H1 (cell line): Measurements from ENCODE around the gene ADGRG7. TPM values are rescaled to one million over a fixed set of nuclear protein-coding genes. Genes with fewer than 3 reads are reported as not detected.

Experiments
- CTCF ChIA-PET: fragments of 300-600 bp; sonication (Branson Sonifier 250); formaldehyde crosslinking; loops from one replicate; lab custom pipeline; 2021; ENCODE audit not compliant: partially characterized antibody; lab: Charles Lee
- POLR2A ChIA-PET: fragments of 300-600 bp; sonication (Branson Sonifier 250); formaldehyde crosslinking; loops from one replicate; lab custom pipeline; 2021; ENCODE audit warnings: inconsistent platforms; ENCODE audit not compliant: partially characterized antibody; lab: Charles Lee
- DNase-seq, 2 experiments: peaks; one replicate each; pipeline versions ENCODE4 v3.0.0 to v3.0.0-alpha.2; 2010 to 2022; ENCODE audit warnings: low spot score in 2 of 2, low read depth in 1 of 2, mixed read lengths in 1 of 2
- FAIRE-seq: peaks from 2 replicates; lab custom pipeline; 2011; peaks lifted over from hg19 to GRCh38; lab: Jason Lieb, UNC
- H2AFZ ChIP-seq: 2 replicates; pipeline ENCODE4 v1.8.1; 2012; ENCODE audit warnings: low read length, inconsistent platforms
- H2AK5ac ChIP-seq: 2 replicates; pipeline ENCODE4 v1.6.1; 2013; ENCODE audit warnings: low read depth, low read length
- H2BK120ac ChIP-seq: replicated peaks from 2 replicates; pipeline ENCODE3; 2013; ENCODE audit warnings: low read depth, low read length, inconsistent platforms
- H2BK12ac ChIP-seq: 2 replicates; pipeline ENCODE4 v1.6.1; 2013; ENCODE audit warnings: low read depth, low read length
- H2BK15ac ChIP-seq: 2 replicates; pipeline ENCODE4 v1.6.1; 2013; ENCODE audit warnings: low read length
- H2BK20ac ChIP-seq: 2 replicates; pipeline ENCODE4 v1.6.1; 2013; ENCODE audit warnings: low read length
- H2BK5ac ChIP-seq: 2 replicates; pipeline ENCODE4 v1.6.1; 2013; ENCODE audit warnings: low read depth, low read length
- H3K14ac ChIP-seq: 2 replicates; pipeline ENCODE4 v1.6.1; 2013; ENCODE audit warnings: inconsistent platforms; ENCODE audit not compliant: insufficient read length
- H3K18ac ChIP-seq: 2 replicates; pipeline ENCODE4 v1.6.1; 2013; ENCODE audit warnings: low read length; ENCODE audit errors: extremely low read depth
- H3K23ac ChIP-seq: 2 replicates; pipeline ENCODE4 v1.6.1; 2013; ENCODE audit warnings: inconsistent platforms; ENCODE audit not compliant: insufficient read length
- H3K23me2 ChIP-seq: 2 replicates; pipeline ENCODE4 v1.6.1; 2013; ENCODE audit warnings: low read depth, low read length
- H3K27ac ChIP-seq: 2 replicates; pipeline ENCODE4 v1.6.1; 2011; ENCODE audit warnings: low read depth, low read length, inconsistent platforms
- H3K27me3 ChIP-seq, 4 experiments: replicated peaks in 1 of 4; 1 replicate in 1 of 4; 2 replicates in 3 of 4; pipeline versions ENCODE4 v1.6.1 to v1.8.1; 2011 to 2013; ENCODE audit warnings: low read length in 3 of 4, mild to moderate bottlenecking in 3 of 4, inconsistent platforms in 2 of 4, mixed read lengths in 2 of 4, moderate library complexity in 1 of 4; ENCODE audit not compliant: control insufficient read depth in 3 of 4, insufficient read depth in 3 of 4; ENCODE audit errors: extremely low read depth in 1 of 4
- H3K36me3 ChIP-seq, 4 experiments: 2 replicates each; pipeline versions ENCODE4 v1.6.1 to v1.8.1; 2011 to 2013; ENCODE audit warnings: mild to moderate bottlenecking in 4 of 4, low read length in 3 of 4, moderate library complexity in 2 of 4, control low read depth in 1 of 4, inconsistent platforms in 1 of 4; ENCODE audit not compliant: insufficient read depth in 4 of 4, control insufficient read depth in 2 of 4
- H3K4ac ChIP-seq: replicated peaks from 2 replicates; pipeline ENCODE3; 2013; ENCODE audit warnings: low read length, low read depth, mixed read lengths, inconsistent platforms; ENCODE audit not compliant: insufficient read length
- H3K4me1 ChIP-seq, 4 experiments: replicated peaks in 1 of 4; 1 replicate in 1 of 4; 2 replicates in 3 of 4; pipeline versions ENCODE4 v1.6.1 to v1.8.1; 2011 to 2013; ENCODE audit warnings: low read length in 3 of 4, inconsistent platforms in 2 of 4, mixed read lengths in 1 of 4; ENCODE audit not compliant: insufficient read depth in 4 of 4, control insufficient read depth in 3 of 4
- H3K4me2 ChIP-seq, 2 experiments: 2 replicates each; pipeline versions ENCODE4 v1.6.1 to v1.8.1; 2011 to 2013; ENCODE audit warnings: low read depth in 2 of 2, low read length in 2 of 2, control low read depth in 1 of 2, inconsistent platforms in 1 of 2, mild to moderate bottlenecking in 1 of 2; ENCODE audit not compliant: insufficient read depth in 1 of 2
- H3K4me3 ChIP-seq, 4 experiments: fragments of 200-600, 300-600 bp in 1 of 4; sonication (generic), shearing (Covaris generic), sonication (Bioruptor Twin) in 1 of 4; 2 replicates each; pipeline versions ENCODE4 v1.5.1 to v1.8.1; 2011 to 2016; ENCODE audit warnings: low read length in 4 of 4, low read depth in 3 of 4, control low read depth in 2 of 4, inconsistent platforms in 2 of 4, mild to moderate bottlenecking in 2 of 4, mixed read lengths in 1 of 4, moderate library complexity in 1 of 4; ENCODE audit not compliant: insufficient read depth in 2 of 4; ENCODE audit errors: extremely low read depth in 1 of 4
- H3K56ac ChIP-seq: replicated peaks from 2 replicates; pipeline ENCODE3; 2013; ENCODE audit warnings: low read depth, mild to moderate bottlenecking, mixed read lengths, low read length, inconsistent platforms; ENCODE audit not compliant: insufficient read length
- H3K79me1 ChIP-seq: 2 replicates; pipeline ENCODE4 v1.6.1; 2013; ENCODE audit warnings: low read depth, low read length, control low read depth
- H3K79me2 ChIP-seq, 2 experiments: 2 replicates each; pipeline versions ENCODE4 v1.6.1 to v1.8.1; 2012 to 2013; ENCODE audit warnings: low read length in 2 of 2, mild to moderate bottlenecking in 2 of 2, inconsistent platforms in 1 of 2; ENCODE audit not compliant: insufficient read depth in 2 of 2, control insufficient read depth in 1 of 2
- H3K9ac ChIP-seq, 4 experiments: replicated peaks in 1 of 4; 1 replicate in 1 of 4; 2 replicates in 3 of 4; pipeline versions ENCODE4 v1.6.1 to v1.8.1; 2011 to 2013; ENCODE audit warnings: low read depth in 3 of 4, low read length in 3 of 4, control low read depth in 2 of 4, mild to moderate bottlenecking in 2 of 4, moderate library complexity in 2 of 4, inconsistent platforms in 1 of 4; ENCODE audit errors: extremely low read depth in 1 of 4
- H3K9me3 ChIP-seq, 2 experiments: 2 replicates each; pipeline versions ENCODE4 v1.6.1 to v1.8.1; 2012 to 2013; ENCODE audit warnings: mild to moderate bottlenecking in 2 of 2, moderate library complexity in 2 of 2, control low read depth in 1 of 2, inconsistent platforms in 1 of 2, low read depth in 1 of 2, low read length in 1 of 2, mixed read lengths in 1 of 2; ENCODE audit not compliant: insufficient read depth in 2 of 2
- H4K20me1 ChIP-seq, 2 experiments: replicated peaks in 1 of 2; 2 replicates each; pipeline versions ENCODE3 to v1.8.1; 2011 to 2013; ENCODE audit warnings: inconsistent platforms in 2 of 2, low read length in 2 of 2, mild to moderate bottlenecking in 1 of 2; ENCODE audit not compliant: insufficient read depth in 2 of 2, control insufficient read depth in 1 of 2
- H4K5ac ChIP-seq: 2 replicates; pipeline ENCODE4 v1.6.1; 2013; ENCODE audit warnings: low read length, low read depth, mixed read lengths, inconsistent platforms; ENCODE audit not compliant: insufficient read length
- H4K8ac ChIP-seq: 2 replicates; pipeline ENCODE4 v1.8.0; 2013; ENCODE audit warnings: mild to moderate bottlenecking, moderate library complexity, low read length, inconsistent platforms; ENCODE audit not compliant: insufficient read depth; ENCODE audit errors: extremely low read depth
- H4K91ac ChIP-seq: replicated peaks from 2 replicates; pipeline ENCODE3; 2013; ENCODE audit warnings: low read length, mixed read lengths, inconsistent platforms; ENCODE audit not compliant: insufficient read length
- BRCA1 ChIP-seq: IDR thresholded peaks from 2 replicates; pipeline ENCODE4 v1.6.1; 2012; ENCODE audit warnings: low read depth, low read length, improper control_type of control experiment
- CEBPB ChIP-seq: IDR thresholded peaks from 2 replicates; pipeline ENCODE4 v1.6.1; 2012; ENCODE audit warnings: low read depth, low read length
- CHD1 ChIP-seq: IDR thresholded peaks from 2 replicates; pipeline ENCODE4 v1.6.1; 2012; ENCODE audit warnings: low read depth, low read length, improper control_type of control experiment
- CTBP2 ChIP-seq: IDR thresholded peaks from 2 replicates; pipeline ENCODE4 v1.7.0; 2011; ENCODE audit warnings: borderline replicate concordance, mild to moderate bottlenecking, moderate library complexity, mixed read lengths, low read length; ENCODE audit not compliant: insufficient read depth, insufficient read length
- HDAC2 ChIP-seq, 2 experiments: fragments of 300-600 bp in 1 of 2; sonication (generic) in 1 of 2; IDR thresholded peaks; 2 replicates each; pipeline ENCODE4 v1.6.1; 2011 to 2012; ENCODE audit warnings: low read depth in 2 of 2, low read length in 2 of 2, mild to moderate bottlenecking in 2 of 2, moderate library complexity in 2 of 2, borderline replicate concordance in 1 of 2, inconsistent platforms in 1 of 2
- KDM1A ChIP-seq: fragments of 200-600, 300-600 bp; sonication (generic); IDR thresholded peaks from 2 replicates; pipeline ENCODE4 v1.7.1; 2016; ENCODE audit warnings: mild to moderate bottlenecking, low read length, borderline replicate concordance
- RXRA ChIP-seq: IDR thresholded peaks from 2 replicates; pipeline ENCODE4 v1.6.1; 2011; ENCODE audit warnings: low read depth, mild to moderate bottlenecking, low read length, moderate library complexity; ENCODE audit not compliant: insufficient read depth
- SP1 ChIP-seq: IDR thresholded peaks from 2 replicates; pipeline ENCODE4 v1.6.1; 2011; ENCODE audit warnings: low read depth, low read length
- WGBS, 2 experiments: shearing (Covaris generic) in 1 of 2; methylation state at CpG; one replicate each; pipeline versions ENCODE4 v1.1.6 to v1.1.7; 2013 to 2015; ENCODE audit warnings: low lambda C conversion rate in 2 of 2, mixed read lengths in 2 of 2, inconsistent platforms in 1 of 2, low coverage in 1 of 2, missing lambda C conversion rate in 1 of 2; ENCODE audit not compliant: insufficient replicate concordance in 2 of 2, insufficient coverage in 1 of 2, insufficient read length in 1 of 2; ENCODE audit errors: extremely low coverage in 1 of 2, missing lambda C conversion rate in 1 of 2; 5-methylcytosine and 5-hydroxymethylcytosine counted together
- polyA plus RNA-seq, 7 experiments: library from polyadenylated mRNA; depleted of rRNA in 3 of 7; stranded (reverse) in 5 of 7; unstranded in 2 of 7; fragments of >200 nt in 5 of 7; fragments of 200-250 nt in 2 of 7; gene quantifications; 1 replicate in 5 of 7; 2 replicates in 1 of 7; 4 replicates in 1 of 7; pipeline versions ENCODE4 v1.2.1 to v1.2.3, GENCODE V29; 2011 to 2013; ENCODE audit warnings: missing spikeins in 2 of 7, mixed read lengths in 2 of 7
- total RNA-seq: library from RNA; stranded (reverse); fragmentation: NEBNext Ultra II Directional; extraction: Animal tissue kit (Norgen Biotek cat#: 25700); gene quantifications from 2 replicates; pipeline ENCODE4 v1.2.1, GENCODE V29; 2021
- TF ChIP-seq, protein P1 (sequence below): IDR thresholded peaks from 2 replicates; pipeline ENCODE4 v1.6.1; 2012; ENCODE audit warnings: inconsistent platforms

ADGRG7 gene
- total and polyA plus RNA-seq, 2 of the 8 experiments (the other 6 are each of a cell fraction or from before 2014, with no cell fraction given), result not detected

DNA sequence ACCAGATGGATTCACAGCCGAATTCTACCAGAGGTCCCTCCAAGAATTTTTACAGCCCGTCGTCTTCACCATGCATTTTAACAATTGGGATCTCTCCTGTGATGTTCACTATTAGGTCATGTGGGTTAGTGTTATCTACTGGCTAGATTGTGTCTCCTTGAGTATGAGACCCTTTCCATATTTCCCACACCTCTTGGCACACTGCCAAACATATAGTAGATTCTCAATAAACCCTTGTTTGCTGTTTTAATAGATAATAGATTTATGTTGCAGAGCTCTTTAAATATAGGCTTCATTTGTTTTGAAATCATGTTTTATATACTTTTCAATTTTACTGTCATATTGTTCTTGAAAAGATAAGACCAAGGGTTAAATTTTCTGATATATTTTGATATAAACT is 34.9 kb upstream of the ADGRG7 start:
- no peak for DNase-seq
- whole genome bisulfite sequencing, 2 experiments, result 88% methylated on average over 3 of the region's 3 CpGs; no CpG with 5 or more reads in 1 of the 2 experiments
- H4K20me1 ChIP-seq, result no peaks in the 10 kb centered on the region
- H3K4ac ChIP-seq, result no peak overlapping the region
- ChIA-PET CTCF (interaction anchor here (0.6 to 4.7 kb wide), 6 partner anchors 16 to 141 kb away, joined by 3 to 22 read pairs (median 4); no protein-coding TSS in a partner anchor), POLR2A (no interaction called here)
- no peaks in the 10 kb centered on the region for H3K23me2 ChIP-seq
- H3K56ac ChIP-seq, result no peak overlapping the region
- no peaks in the 10 kb centered on the region for H3K36me3 ChIP-seq
- H4K8ac ChIP-seq, result no peak overlapping the region
- H2BK12ac ChIP-seq, result no peak overlapping the region
- no peaks in the 10 kb centered on the region for H3K79me1 ChIP-seq
- no peak overlapping the region for H2AK5ac ChIP-seq
- no peak overlapping the region for H3K14ac ChIP-seq
- H3K4me2 ChIP-seq, result no peak overlapping the region
- no peak overlapping the region for H3K27ac ChIP-seq
- H4K5ac ChIP-seq, result no peak overlapping the region
- no peak overlapping the region for H3K4me3 ChIP-seq
- no peak overlapping the region for H2BK15ac ChIP-seq
- no peaks in the 10 kb centered on the region for H3K79me2 ChIP-seq
- H2AFZ ChIP-seq, result no peak overlapping the region
- H3K9me3 ChIP-seq, result no peaks in the 10 kb centered on the region
- no peak overlapping the region for H2BK5ac ChIP-seq
- no peak for FAIRE-seq
- no peak overlapping the region for H2BK20ac ChIP-seq
- no peak overlapping the region for H3K18ac ChIP-seq
- no peak overlapping the region for H4K91ac ChIP-seq
- H3K23ac ChIP-seq, result no peak overlapping the region
- H3K4me1 ChIP-seq, result peaks cover 0 to 8% (median 1%) of the 10 kb centered on the region in 4 experiments; a peak in 2 of 7 replicates
- no peaks in the 10 kb centered on the region for H3K27me3 ChIP-seq
- H2BK120ac ChIP-seq, result no peak overlapping the region
- no peak overlapping the region for H3K9ac ChIP-seq
- TF ChIP-seq CTBP2, result no peak
- TF ChIP-seq KDM1A, result no peak
- no peak for TF ChIP-seq CHD1
- TF ChIP-seq BRCA1, result no peak
- TF ChIP-seq SP1, result no peak
- TF ChIP-seq, protein P1, sequence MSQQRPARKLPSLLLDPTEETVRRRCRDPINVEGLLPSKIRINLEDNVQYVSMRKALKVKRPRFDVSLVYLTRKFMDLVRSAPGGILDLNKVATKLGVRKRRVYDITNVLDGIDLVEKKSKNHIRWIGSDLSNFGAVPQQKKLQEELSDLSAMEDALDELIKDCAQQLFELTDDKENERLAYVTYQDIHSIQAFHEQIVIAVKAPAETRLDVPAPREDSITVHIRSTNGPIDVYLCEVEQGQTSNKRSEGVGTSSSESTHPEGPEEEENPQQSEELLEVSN, result no peak
- TF ChIP-seq HDAC2 (IDR thresholded peaks at IDR 0.05; ENCODE audit: borderline replicate concordance in 1 of 2, low read depth in 2 of 2, low read length in 2 of 2), result no peak
- no peak for TF ChIP-seq RXRA
- no peak for TF ChIP-seq CEBPB
